ENCODE data around the gene SLC15A4. TPM values are rescaled to one million over a fixed set of nuclear protein-coding genes. Genes with fewer than 3 reads are reported as not detected.
"Not testable (repeated sequence)": the region's sequence is repeated elsewhere in the genome, so short reads cannot be mapped to it uniquely, and the experiment has no call there.

The SLC15A4 gene
- total and polyA plus RNA-seq, 2 donors (not counting 1 experiment from before 2014, with no cell fraction given): 35.8 to 36.3 TPM

DNA sequence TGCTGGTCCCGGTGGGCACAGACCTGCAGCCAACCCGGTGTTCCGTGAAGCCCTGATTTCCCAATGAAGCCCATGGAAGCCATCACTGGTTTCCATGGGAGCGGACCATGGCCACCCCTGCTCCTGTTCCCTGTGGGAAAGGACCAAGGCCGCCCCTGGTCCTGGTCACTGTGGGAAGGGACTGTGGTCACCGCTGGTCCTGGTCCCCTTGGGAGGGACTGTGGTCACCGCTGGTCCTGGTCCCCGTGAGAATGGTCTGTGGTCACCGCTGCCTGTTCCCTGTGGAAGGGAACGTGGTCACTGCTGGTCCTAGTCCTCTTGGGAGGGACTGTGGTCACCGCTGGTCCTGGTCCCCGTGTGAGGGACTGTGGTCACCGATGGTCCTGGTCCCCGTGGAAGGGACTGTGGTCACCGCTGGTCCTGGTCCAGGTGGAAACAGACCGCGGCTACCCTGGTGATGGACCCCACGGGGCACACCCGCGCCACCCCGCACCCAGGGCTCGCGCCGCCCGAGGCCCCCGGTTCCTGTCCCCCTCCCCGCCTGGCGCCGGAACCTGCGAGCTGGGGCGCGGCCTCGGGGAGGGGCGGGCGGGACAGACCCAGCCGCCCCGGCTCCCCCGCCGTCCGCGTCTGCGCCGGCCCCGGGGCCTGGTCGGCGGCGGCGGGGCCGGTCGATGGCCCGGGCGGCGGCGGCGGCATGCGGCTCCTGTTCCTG is 29.3 kb upstream of the SLC15A4 start, which contains the start of gene GLT1D1:
TSS of gene GLT1D1 (plus strand) at position 594 of the 715 bp plus-strand sequence. CDS start at position 698, 104 bp downstream.
- H3K27ac ChIP-seq (ENCODE audit: insufficient read depth, low read length): no peak within 1 kb of the TSS
- no peak for DNase-seq (ENCODE audit: low read depth in 2 of 2)
- H3K27me3 ChIP-seq (ENCODE audit: control insufficient read depth, insufficient read depth, low read length): no peaks in the 10 kb centered on the region
- H3K4me3 ChIP-seq (replicated peaks in 1 of 4; ENCODE audit: control extremely low read depth in 1 of 4, insufficient read depth in 1 of 4, low read depth in 3 of 4, low read length in 4 of 4): no peak within 1 kb of the TSS
- H3K4me2 ChIP-seq (ENCODE audit: extremely low read depth, insufficient read depth, low read length): no peak within 1 kb of the TSS
- H2AFZ ChIP-seq (ENCODE audit: low read length): no peak within 1 kb of the TSS
- no peaks in the 10 kb centered on the region for H4K20me1 ChIP-seq (ENCODE audit: control insufficient read depth, extremely low read depth, insufficient read depth, low read length)
- no peaks in the 10 kb centered on the region for H3K4me1 ChIP-seq (ENCODE audit: control insufficient read depth, extremely low read depth, insufficient read depth, low read length)
- H3K79me2 ChIP-seq (ENCODE audit: control insufficient read depth, insufficient read depth, low read length): no peaks in the 10 kb centered on the region
- TF ChIP-seq EZH2 (IDR thresholded peaks at IDR 0.05; ENCODE audit: low read length, missing control alignments): no peak
- TF ChIP-seq, protein P1, sequence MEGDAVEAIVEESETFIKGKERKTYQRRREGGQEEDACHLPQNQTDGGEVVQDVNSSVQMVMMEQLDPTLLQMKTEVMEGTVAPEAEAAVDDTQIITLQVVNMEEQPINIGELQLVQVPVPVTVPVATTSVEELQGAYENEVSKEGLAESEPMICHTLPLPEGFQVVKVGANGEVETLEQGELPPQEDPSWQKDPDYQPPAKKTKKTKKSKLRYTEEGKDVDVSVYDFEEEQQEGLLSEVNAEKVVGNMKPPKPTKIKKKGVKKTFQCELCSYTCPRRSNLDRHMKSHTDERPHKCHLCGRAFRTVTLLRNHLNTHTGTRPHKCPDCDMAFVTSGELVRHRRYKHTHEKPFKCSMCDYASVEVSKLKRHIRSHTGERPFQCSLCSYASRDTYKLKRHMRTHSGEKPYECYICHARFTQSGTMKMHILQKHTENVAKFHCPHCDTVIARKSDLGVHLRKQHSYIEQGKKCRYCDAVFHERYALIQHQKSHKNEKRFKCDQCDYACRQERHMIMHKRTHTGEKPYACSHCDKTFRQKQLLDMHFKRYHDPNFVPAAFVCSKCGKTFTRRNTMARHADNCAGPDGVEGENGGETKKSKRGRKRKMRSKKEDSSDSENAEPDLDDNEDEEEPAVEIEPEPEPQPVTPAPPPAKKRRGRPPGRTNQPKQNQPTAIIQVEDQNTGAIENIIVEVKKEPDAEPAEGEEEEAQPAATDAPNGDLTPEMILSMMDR (conservative IDR thresholded peaks at IDR 0.05 in 1 of 2, IDR thresholded peaks at IDR 0.05 in 1 of 2; ENCODE audit: low read depth in 1 of 2, low read length in 2 of 2): no peak
- no peaks in the 10 kb centered on the region for H3K36me3 ChIP-seq (ENCODE audit: control insufficient read depth, insufficient read depth, low read length)
- no peaks in the 10 kb centered on the region for H3K9me3 ChIP-seq (ENCODE audit: control insufficient read depth, insufficient read depth, low read depth, low read length)
- H3K9ac ChIP-seq (ENCODE audit: insufficient read depth, low read length): no peak within 1 kb of the TSS

DNA sequence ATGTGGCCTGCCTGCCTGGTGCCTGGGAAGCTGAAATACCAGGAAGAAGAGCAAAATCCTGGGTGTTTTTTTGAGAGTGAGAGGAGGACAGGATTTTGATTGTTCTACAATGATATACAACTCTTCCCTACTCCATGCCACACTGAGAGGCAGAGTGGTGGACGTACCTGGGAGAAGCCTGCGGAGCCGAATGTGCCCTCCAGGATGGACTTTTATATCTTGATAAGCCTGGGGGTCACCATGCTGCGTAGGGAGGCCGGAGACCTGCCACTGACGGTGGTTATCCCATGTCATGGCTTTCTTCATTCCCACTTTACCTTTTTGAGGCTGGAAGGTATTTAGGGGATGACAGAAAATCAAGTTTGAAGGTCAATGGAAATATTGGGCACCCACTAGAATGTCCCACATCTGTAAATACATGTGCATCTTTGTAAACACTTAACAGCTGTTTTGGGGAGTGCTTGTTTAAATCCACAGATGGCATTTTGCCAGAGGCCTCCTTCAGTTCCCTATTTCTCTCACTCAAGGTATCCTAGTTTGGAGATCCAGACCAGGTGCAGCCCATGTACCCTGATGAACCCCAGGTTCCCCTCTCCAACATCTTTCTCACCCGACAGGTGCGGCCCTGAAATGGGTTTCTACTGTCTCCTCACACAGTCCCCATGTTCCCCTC is 28.4 kb upstream of the SLC15A4 start:
- Histone ChIP-seq H3K9ac (ENCODE audit: insufficient read depth, low read length) (no peak overlapping the region), H4K20me1 (ENCODE audit: control insufficient read depth, extremely low read depth, insufficient read depth, low read length) (no peaks in the 10 kb centered on the region), H3K4me1 (ENCODE audit: control insufficient read depth, extremely low read depth, insufficient read depth, low read length) (no peaks in the 10 kb centered on the region), H3K27me3 (ENCODE audit: control insufficient read depth, insufficient read depth, low read length) (no peaks in the 10 kb centered on the region), H3K79me2 (ENCODE audit: control insufficient read depth, insufficient read depth, low read length) (no peaks in the 10 kb centered on the region), H3K36me3 (ENCODE audit: control insufficient read depth, insufficient read depth, low read length) (no peaks in the 10 kb centered on the region), H3K9me3 (ENCODE audit: control insufficient read depth, insufficient read depth, low read depth, low read length) (no peaks in the 10 kb centered on the region), H3K4me3 (replicated peaks in 1 of 4; ENCODE audit: control extremely low read depth in 1 of 4, insufficient read depth in 1 of 4, low read depth in 3 of 4, low read length in 4 of 4) (no peak overlapping the region), H3K4me2 (ENCODE audit: extremely low read depth, insufficient read depth, low read length) (no peak overlapping the region), H2AFZ (ENCODE audit: low read length) (no peak overlapping the region), H3K27ac (ENCODE audit: insufficient read depth, low read length) (no peak overlapping the region)
- TF ChIP-seq, protein P1 (conservative IDR thresholded peaks at IDR 0.05 in 1 of 2, IDR thresholded peaks at IDR 0.05 in 1 of 2; ENCODE audit: low read depth in 1 of 2, low read length in 2 of 2): no peak
- no peak for TF ChIP-seq EZH2 (IDR thresholded peaks at IDR 0.05; ENCODE audit: low read length, missing control alignments)
- DNase-seq (ENCODE audit: low read depth in 2 of 2): no peak

DNA sequence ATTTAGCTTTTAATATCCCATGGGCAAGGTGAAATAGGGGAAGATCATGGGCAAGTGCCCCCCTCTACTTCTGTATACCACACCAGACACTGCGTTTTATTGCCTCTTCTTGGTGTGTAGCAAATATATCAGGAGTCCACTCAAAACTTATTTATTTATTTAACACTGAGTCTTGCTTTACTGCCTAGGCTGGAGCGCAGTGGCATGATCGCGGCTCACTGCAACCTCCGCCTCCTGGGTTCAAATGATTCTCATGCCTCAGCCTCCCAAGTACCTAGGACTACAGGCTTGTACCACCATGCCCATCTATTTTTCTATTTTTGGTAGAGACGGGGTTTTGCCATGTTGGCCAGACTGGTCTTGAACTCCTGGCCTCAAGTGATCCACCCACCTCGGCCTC is 27.7 kb upstream of the SLC15A4 start:
- H2AFZ ChIP-seq (ENCODE audit: low read length); H3K9me3 ChIP-seq (ENCODE audit: control insufficient read depth, insufficient read depth, low read depth, low read length); H3K27ac ChIP-seq (ENCODE audit: insufficient read depth, low read length); H3K9ac ChIP-seq (ENCODE audit: insufficient read depth, low read length); H3K79me2 ChIP-seq (ENCODE audit: control insufficient read depth, insufficient read depth, low read length); H3K4me3 ChIP-seq (replicated peaks in 1 of 4; ENCODE audit: control extremely low read depth in 1 of 4, insufficient read depth in 1 of 4, low read depth in 3 of 4, low read length in 4 of 4); DNase-seq (ENCODE audit: low read depth in 2 of 2); H3K4me1 ChIP-seq (ENCODE audit: control insufficient read depth, extremely low read depth, insufficient read depth, low read length); H3K36me3 ChIP-seq (ENCODE audit: control insufficient read depth, insufficient read depth, low read length); H4K20me1 ChIP-seq (ENCODE audit: control insufficient read depth, extremely low read depth, insufficient read depth, low read length); H3K4me2 ChIP-seq (ENCODE audit: extremely low read depth, insufficient read depth, low read length); H3K27me3 ChIP-seq (ENCODE audit: control insufficient read depth, insufficient read depth, low read length): not testable (repeated sequence)

All from fibroblast of lung (primary cell).